HTR-8/SVneo (cell line): ENCODE results near the gene AKAP14.
"Not testable (repeated sequence)": the region's sequence is repeated elsewhere in the genome, so short reads cannot be mapped to it uniquely, and the experiment has no call there.

ENCODE experiments used
- DNase-seq: peaks from one replicate; pipeline ENCODE4 v3.0.0; 2011; ENCODE audit warnings: low spot score, mixed read lengths; ENCODE audit not compliant: insufficient read length
- FAIRE-seq: peaks from 2 replicates; lab custom pipeline; 2011; peaks lifted over from hg19 to GRCh38; lab: Jason Lieb, UNC

The AKAP14 gene

GRCh38 chrX:119895843-119896326 lies at the start of gene AKAP14:
AKAP14 (plus strand) TSS chrX:119895893; CDS start chrX:119903224, 7,331 bp downstream.
- FAIRE-seq = peak; percentile 4
- DNase-seq = no peak

GRCh38 chrX:119852382-119853353 lies 43.0 kb upstream of the AKAP14 start, which contains the start of gene UPF3B:
UPF3B (minus strand) TSS chrX:119852963; CDS start chrX:119852928, 35 bp downstream.
- peak; percentile 86 for FAIRE-seq
- peak; percentile 97 for DNase-seq

- FAIRE-seq (no peak), DNase-seq (no peak)
These were observed 42.2 kb upstream of the AKAP14 start for GRCh38 chrX:119853444-119853843.

GRCh38 chrX:119870626-119871131 lies 25.0 kb upstream of the AKAP14 start:
- FAIRE-seq (peak; percentile 58), DNase-seq (no peak)

GRCh38 chrX:119871245-119871598 lies 24.5 kb upstream of the AKAP14 start:
- no peak for FAIRE-seq
- no peak for DNase-seq

GRCh38 chrX:119871599-119872395 lies 23.9 kb upstream of the AKAP14 start, which contains the start of the genes NDUFA1 and RNF113A:
NDUFA1 (plus strand) TSS chrX:119871832; CDS start chrX:119871912, 80 bp downstream.
RNF113A (minus strand) TSS chrX:119871733; CDS start chrX:119871613, 120 bp downstream.
- FAIRE-seq (no peak), DNase-seq (peak; percentile 59)

GRCh38 chrX:119878740-119879139 lies 17.0 kb upstream of the AKAP14 start:
- FAIRE-seq (no peak), DNase-seq (no peak)

- no peak for DNase-seq
These were observed 15.6 kb upstream of the AKAP14 start for GRCh38 chrX:119880076-119880475.

GRCh38 chrX:119880552-119881437 lies 14.9 kb upstream of the AKAP14 start:
- FAIRE-seq (peak; percentile 88), DNase-seq (peak; percentile 68)

More at GRCh38 chrX:119880076-119880475, 15.6 kb upstream of the AKAP14 start:
- no peak for FAIRE-seq

GRCh38 chrX:119885554-119886428 lies 9.9 kb upstream of the AKAP14 start:
- FAIRE-seq = no peak
- DNase-seq = no peak

- no peak for FAIRE-seq
These were observed 7.8 kb upstream of the AKAP14 start for GRCh38 chrX:119887721-119888425.

GRCh38 chrX:119890626-119891025 lies 5.1 kb upstream of the AKAP14 start:
- FAIRE-seq = not testable (repeated sequence)

More at GRCh38 chrX:119887721-119888425, 7.8 kb upstream of the AKAP14 start:
- DNase-seq = peak; percentile 47

GRCh38 chrX:119891961-119892692 lies 3.6 kb upstream of the AKAP14 start:
- not testable (repeated sequence) for DNase-seq, FAIRE-seq

More at GRCh38 chrX:119890626-119891025, 5.1 kb upstream of the AKAP14 start:
- DNase-seq = not testable (repeated sequence)

GRCh38 chrX:119899125-119899524 lies 3.4 kb downstream of the AKAP14 start:
- FAIRE-seq (no peak), DNase-seq (no peak)

- no peak for DNase-seq
- FAIRE-seq = no peak
These were observed 5.3 kb downstream of the AKAP14 start for GRCh38 chrX:119900976-119901375.

GRCh38 chrX:119916310-119916709 lies 20.6 kb downstream of the AKAP14 start:
- no peak for DNase-seq
- FAIRE-seq = no peak

GRCh38 chrX:119917877-119918276 lies 22.2 kb downstream of the AKAP14 start:
- FAIRE-seq (no peak), DNase-seq (no peak)
